Measurements from ENCODE around the gene RIPK3.

GRCh38 chr14:24329073-24329663 is 10.6 kb downstream of the RIPK3 start:
- no peak for TF ChIP-seq CTCF (IDR thresholded peaks at IDR 0.05)
- TF ChIP-seq POLR2A (IDR thresholded peaks at IDR 0.05), result no peak
